OCI-LY7 (cell line): ENCODE results near the gene REST.

Source experiments
- CTCF ChIP-seq: fragments of 200-600 bp; sonication (generic); conservative IDR thresholded peaks from 2 replicates; pipeline ENCODE4 v1.5.1; 2014; ENCODE audit warnings: mild to moderate bottlenecking, antibody characterized with exemption, low read length, moderate library complexity, mixed read lengths
- EZH2phosphoT487 ChIP-seq: fragments of 200-600 bp; sonication (generic); IDR thresholded peaks from 2 replicates; pipeline ENCODE4 v1.6.1; 2018; ENCODE audit warnings: low read depth, borderline replicate concordance, mild to moderate bottlenecking, mixed run types, antibody characterized with exemption, low read length, moderate library complexity, mixed read lengths

DNA sequence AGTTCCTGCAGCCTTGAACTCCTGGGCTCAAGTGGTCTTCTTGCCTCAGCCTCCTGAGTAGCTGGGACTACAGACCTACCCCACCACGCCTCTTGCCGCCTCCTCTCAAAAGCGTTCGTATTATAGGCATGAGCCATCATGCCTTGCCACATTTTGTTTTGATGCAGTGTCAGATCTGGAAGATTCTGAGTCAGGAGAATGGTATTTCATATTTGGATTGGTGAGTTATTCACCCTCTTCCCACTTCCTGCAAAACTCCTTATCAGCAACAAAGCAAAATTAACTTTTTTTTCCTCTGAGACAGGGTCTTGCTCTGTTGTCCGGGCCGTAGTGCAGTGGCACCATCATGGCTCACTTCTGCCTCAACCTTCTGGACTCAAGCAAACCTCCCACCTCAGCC, 29.6 kb downstream of the REST start:
- no peak for TF ChIP-seq CTCF
- TF ChIP-seq EZH2phosphoT487: no peak
